ENCODE data around the gene TTC1.

The TTC1 gene

DNA sequence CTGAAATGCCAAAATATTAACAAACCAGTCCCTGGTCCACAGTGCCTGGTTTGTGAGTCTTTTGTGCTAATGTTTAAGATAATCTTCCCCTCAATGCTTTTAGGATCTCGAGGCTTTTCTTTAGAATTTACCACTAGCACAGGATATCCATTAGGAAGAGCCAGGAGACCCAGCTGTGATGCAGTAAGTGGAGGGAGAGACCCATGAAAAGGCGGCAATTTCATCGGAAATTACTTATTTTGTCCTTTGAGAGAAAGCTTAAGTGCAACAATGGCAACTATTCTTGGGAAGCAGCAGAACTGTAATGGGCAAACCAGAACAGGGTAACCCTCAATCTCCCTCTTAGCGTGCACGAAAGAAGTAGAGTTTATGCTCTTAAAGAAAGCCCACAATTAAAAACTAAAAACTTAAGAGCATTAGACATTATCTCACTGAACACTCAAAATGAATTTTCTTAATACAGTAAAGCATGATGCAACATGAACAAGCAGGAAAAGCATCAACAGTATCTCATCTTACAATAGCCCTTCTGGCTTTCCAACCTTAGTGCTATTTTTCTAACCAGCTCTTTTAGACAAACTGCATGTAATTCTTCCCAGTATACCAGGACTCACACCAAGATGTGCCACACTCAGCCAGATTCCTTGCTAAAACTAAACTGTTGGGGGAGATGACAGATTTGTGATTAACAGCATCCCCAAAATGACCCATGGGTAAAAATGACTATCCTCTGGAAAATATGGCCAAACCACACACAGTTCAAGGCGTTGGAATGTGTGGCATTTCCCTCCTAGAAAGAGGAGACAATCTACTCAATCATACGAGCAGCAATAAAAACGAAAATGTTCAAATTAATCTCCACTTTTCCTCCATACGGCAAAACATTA, 73.9 kb downstream of the TTC1 start:
- no peak for DNase-seq (ENCODE audit: low read depth in 2 of 3, low spot score in 2 of 3)

GRCh38 chr5:160083501-160083900, 74.6 kb downstream of the TTC1 start:
- DNase-seq (ENCODE audit: low read depth in 2 of 3, low spot score in 2 of 3): no peak

DNA sequence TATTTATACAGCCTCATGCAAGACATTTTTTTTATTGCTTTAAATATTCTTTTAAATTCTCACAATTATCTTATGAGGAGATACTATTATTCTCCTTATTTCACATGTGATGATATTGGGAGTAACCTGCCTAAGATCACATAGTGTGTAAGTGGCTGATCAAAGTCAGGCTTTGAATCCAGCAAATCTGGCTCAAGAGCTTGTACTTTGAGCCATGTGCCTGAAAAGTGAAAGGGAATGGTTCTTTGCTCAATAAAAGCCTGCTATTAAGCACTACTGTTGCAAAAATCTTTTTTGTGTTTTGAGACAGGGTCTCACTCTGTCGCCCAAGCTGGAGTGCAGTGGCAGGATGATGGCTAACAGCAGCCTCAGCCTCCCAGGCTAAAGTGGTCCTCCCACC, 75.2 kb downstream of the TTC1 start:
- no peak for DNase-seq (ENCODE audit: low read depth in 2 of 3, low spot score in 2 of 3)

- no peak for DNase-seq (ENCODE audit: low read depth in 2 of 3, low spot score in 2 of 3)
These were observed 78.3 kb downstream of the TTC1 start for GRCh38 chr5:160087199-160087598.

GRCh38 chr5:160088805-160089204, 79.9 kb downstream of the TTC1 start:
- no peak for DNase-seq (ENCODE audit: low read depth in 2 of 3, low spot score in 2 of 3)

DNA sequence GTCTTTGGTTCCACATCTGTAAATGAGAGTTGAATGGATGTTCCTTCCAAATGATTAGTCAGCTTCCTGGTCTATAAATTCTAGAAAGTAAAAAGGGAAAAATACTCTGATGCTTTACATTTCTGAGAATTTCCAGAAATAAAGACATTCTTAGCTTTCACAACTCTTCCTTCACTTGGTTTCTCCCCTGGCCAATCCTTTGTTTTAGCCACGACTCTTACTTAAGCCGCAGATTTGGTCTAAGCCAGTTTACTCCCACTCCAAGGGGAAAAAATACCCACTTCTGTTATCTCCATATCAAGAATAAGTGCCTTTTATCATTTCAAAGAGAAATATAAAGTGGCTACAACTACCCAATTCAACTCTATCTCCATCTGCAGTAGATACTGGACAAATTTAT, 80.6 kb downstream of the TTC1 start:
- no peak for DNase-seq (ENCODE audit: low read depth in 2 of 3, low spot score in 2 of 3)

GRCh38 chr5:160090059-160090458, 81.1 kb downstream of the TTC1 start:
- no peak for DNase-seq (ENCODE audit: low read depth in 2 of 3, low spot score in 2 of 3)

- DNase-seq (ENCODE audit: low read depth in 2 of 3, low spot score in 2 of 3): no peak
These were observed 83.6 kb downstream of the TTC1 start for GRCh38 chr5:160092514-160092913.

DNA sequence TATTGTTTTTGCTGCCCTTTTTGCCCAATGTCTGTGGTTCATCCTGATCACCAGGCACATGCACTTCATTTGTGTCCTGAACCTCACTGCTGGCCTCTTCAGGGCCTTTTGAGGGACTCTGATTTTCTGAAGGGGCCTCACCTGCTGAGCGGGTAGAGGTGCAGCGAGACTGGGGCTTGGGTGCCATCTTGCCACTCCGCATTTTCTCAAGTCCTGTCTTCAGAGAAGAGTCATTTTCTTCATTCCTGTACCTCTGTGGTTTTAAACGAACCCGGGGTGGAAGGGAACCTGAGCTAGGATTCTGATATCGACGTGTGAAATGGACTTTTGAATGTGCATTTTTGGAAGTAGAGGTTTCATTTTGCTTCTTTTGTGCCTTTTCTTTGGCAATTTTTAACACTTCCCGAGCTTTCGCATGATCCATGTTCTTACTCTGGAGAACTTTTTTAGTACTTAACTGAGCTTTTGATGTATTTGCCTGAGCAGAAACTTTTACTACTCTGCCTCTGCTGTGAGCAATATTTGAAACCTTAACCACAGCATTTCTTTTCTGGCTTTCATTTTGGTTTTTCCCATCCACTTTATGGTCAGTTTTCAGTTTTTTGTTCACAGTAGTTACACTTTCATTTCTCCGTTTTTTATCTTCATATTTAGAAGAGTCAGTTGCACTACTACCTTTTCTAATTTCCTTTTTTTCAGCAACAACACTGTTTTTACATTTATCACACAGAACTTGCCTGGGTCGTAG, 84.2 kb downstream of the TTC1 start:
- DNase-seq (ENCODE audit: low read depth in 2 of 3, low spot score in 2 of 3): no peak

DNA sequence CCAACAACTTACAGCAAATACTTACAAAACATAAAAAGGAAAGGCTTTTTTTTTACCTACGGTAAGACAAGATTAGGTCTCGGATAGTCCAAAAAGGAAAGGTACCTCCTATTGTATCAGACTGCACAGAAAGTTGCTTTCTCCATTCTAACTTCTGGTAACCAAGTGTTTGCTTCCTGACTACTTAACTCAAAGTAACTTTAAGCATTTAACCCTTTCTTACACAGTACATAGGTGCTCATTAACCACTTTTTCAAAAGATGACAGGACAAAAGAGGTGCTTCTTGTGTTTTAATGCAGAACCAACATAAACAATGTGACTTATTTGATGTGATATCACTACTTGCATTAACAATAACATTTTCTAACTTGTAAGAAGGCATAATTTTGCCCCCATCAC, 87.2 kb downstream of the TTC1 start:
- no peak for DNase-seq (ENCODE audit: low read depth in 2 of 3, low spot score in 2 of 3)

DNA sequence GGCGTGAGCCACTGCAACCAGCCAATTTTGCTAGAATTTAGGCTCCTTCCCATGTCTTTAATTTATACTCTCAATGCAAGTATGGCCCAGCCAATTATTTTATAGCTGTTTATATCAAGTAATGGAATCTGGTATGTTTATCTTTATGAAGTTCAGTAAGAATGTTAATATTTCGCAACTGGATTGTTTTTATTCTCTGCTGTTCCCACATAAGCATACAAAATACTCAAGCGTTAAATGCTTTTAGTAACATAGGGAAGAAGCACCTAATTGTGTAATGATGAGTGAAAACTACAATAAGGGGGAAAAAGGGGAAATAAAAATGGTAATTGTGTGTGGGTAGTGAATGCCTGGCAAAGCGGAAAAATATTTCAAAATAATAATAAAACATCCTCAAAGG, 89.1 kb downstream of the TTC1 start:
- no peak for DNase-seq (ENCODE audit: low read depth in 2 of 3, low spot score in 2 of 3)

DNA sequence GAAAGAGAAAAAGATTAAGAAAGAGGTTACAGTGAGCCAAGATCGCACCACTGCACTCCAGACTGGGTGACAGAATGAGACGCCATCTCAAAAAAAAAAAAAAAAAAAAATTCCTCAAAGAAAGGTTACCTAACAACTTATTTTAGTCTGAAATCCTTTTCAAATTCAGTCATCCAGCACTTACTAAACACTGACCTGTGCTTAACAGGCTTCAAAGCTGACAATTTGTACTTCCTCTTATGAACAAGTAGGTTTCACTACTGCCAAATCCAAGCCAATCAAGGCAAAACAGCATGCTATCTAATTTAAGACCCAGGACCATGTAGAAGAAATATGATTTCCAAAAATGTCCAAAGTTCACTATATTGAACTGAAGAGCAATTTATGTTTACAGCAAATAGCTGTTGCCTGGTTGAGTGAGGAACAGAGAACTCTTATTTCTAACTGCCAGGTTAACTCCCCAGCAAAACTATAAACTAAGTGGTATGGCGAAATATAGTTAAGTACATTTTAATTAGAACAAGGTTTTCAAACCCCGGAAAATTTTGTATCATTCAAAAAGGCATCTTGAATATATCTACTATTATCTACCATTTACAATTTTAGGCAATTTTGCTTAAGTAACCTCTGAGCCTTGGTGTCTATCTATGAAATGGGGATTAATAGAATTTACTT, 96.9 kb downstream of the TTC1 start:
- DNase-seq (ENCODE audit: low read depth in 2 of 3, low spot score in 2 of 3): no peak

- DNase-seq (ENCODE audit: low read depth in 2 of 3, low spot score in 2 of 3): no peak
These were observed 99.2 kb downstream of the TTC1 start for GRCh38 chr5:160108124-160108523.

All from activated CD8-positive, alpha-beta memory T cell treated with anti-CD3 and anti-CD28 coated beads for 48 hours (primary cell).